ENCODE measurements around the gene AMN.

DNA sequence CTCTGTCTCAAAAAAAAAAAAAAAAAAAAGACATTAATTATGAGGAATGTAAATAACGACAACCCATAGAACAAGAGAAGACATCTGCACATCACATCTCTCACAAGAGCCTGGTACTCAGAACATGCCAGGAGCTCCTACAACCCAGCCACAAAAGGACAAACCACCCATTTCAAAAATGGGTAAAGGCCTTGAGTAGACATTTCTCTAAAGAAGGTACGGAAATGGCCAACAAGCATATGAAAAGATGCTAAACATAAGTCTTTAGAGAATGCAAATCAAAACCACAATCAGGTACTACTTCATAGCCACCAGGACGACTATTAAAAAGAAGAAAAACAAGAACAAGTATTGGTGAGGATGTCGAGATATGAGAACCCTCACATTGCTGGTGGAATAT is 13.3 kb downstream of the AMN start:
- TF ChIP-seq EZH2 (IDR thresholded peaks at IDR 0.05; ENCODE audit: borderline replicate concordance, insufficient read depth, low read depth, low read length, poor library complexity, severe bottlenecking): no peak
- TF ChIP-seq, protein P1, sequence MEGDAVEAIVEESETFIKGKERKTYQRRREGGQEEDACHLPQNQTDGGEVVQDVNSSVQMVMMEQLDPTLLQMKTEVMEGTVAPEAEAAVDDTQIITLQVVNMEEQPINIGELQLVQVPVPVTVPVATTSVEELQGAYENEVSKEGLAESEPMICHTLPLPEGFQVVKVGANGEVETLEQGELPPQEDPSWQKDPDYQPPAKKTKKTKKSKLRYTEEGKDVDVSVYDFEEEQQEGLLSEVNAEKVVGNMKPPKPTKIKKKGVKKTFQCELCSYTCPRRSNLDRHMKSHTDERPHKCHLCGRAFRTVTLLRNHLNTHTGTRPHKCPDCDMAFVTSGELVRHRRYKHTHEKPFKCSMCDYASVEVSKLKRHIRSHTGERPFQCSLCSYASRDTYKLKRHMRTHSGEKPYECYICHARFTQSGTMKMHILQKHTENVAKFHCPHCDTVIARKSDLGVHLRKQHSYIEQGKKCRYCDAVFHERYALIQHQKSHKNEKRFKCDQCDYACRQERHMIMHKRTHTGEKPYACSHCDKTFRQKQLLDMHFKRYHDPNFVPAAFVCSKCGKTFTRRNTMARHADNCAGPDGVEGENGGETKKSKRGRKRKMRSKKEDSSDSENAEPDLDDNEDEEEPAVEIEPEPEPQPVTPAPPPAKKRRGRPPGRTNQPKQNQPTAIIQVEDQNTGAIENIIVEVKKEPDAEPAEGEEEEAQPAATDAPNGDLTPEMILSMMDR (IDR thresholded peaks at IDR 0.05): no peak
